GM18498 (cell line): ENCODE data around the gene ANO9.
"Not testable (repeated sequence)": the region's sequence is repeated elsewhere in the genome, so short reads cannot be mapped to it uniquely, and the experiment has no call there.

ENCODE experiments used
- ATAC-seq: cut with Tn5 transposase; IDR thresholded peaks from one replicate; pipeline ENCODE4 v1.9.1; 2021; ENCODE audit warnings: mild to moderate bottlenecking, moderate library complexity; ENCODE audit not compliant: unreplicated experiment

The ANO9 gene

DNA sequence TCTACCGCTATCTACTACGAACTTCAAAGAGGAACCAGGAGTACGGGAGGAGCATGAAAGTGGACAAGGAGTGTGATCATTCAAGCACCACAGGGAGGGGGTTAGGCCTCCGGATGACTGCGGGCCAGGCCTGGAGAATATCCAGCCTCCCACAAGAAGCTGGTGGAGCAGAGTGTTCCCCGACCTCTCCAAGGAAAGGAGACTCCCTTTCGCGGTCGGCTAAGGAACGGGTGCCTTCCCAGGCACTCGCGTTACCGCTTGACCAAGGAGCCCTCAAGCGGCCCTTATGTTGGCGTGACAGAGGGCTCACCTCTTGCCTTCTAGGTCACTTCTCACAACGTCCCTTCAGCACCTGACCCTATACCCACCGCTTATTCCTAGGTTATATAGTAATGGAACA, 52.4 kb downstream of the ANO9 start:
- ATAC-seq: not testable (repeated sequence)

DNA sequence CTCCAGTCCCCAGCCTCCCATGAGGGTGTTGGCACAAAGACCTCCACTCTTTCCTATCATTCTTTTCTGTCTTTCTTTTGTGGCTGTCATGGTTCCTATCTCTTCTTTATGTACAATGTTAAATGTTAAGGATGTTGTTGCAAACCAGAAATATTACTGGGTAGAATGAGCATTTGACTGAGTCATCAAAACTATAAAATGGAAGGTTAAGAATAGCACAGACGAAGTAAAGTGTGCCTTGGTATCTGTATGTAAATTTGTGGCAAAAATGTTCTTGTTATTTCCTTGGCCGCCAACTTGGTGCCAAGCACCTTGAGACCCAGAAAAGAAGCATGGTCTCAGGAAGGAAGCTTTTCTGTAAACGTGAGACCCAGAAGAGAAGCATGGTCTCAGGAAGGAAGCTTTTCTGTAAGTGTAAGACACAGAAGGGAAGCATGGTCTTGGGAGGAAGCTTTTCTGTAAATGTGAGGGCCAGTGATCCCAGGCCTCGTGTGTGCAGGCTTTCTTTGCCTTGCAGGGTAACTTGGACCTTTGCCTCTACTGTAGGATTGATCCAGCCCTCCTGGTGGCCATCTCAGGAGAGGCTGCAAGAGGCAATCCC, 54.5 kb downstream of the ANO9 start:
- ATAC-seq: no peak

DNA sequence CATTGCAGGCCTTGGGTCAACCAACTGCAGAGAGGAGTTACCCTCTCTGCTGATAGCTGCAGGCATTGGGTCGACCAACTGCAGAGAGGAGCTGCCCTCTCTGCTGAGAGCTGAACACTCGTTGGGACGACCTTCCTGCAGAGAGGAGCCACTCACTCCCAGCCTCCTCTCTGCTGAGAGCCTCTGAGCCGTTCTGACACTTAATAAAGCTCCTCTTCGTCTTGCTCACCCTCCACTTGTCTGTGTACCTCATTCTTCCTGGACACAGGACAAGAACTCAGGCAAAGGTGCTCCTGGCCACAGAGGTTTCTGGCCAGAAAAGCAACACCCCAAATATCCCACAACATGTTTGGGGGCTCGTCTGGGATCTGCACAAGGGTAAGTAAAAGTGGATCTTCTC, 55.3 kb downstream of the ANO9 start:
- no peak for ATAC-seq

DNA sequence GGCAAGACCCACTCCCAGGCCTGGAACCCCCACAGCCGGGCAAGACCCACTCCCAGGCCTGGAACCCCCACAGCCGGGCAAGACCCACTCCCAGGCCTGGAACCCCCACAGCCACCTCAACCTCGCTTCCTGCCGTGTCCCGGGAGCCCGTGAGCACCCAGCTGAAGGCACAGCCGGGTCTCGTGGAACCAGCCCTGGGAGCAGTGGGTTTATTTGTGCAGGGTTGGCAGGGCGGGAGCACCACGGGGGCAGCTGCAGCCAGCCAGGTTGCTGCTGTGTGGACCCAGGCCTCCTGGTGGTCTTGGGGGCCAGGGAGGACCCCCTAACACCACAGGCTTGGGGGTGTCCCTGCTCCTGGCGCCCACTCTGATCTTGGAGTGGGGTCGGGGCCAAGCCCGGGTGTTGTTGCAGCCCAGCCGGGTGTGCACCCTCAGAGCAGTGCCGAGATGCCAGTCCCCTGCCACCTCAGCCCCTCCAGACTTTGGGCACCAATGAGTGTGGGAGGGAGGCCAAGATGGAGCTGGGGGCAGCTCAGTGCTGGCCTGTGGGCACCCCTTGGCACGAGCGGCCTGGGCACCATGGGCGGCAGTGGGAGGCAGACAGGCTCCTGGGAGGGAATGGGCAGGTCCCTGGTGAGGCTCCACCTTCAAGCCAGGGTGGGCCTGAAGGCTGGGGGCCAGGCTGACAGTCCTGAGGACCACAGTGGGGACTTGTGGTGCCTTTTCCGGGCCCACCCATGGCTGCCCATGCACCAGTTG, 56.0 kb downstream of the ANO9 start:
- ATAC-seq: no peak

DNA sequence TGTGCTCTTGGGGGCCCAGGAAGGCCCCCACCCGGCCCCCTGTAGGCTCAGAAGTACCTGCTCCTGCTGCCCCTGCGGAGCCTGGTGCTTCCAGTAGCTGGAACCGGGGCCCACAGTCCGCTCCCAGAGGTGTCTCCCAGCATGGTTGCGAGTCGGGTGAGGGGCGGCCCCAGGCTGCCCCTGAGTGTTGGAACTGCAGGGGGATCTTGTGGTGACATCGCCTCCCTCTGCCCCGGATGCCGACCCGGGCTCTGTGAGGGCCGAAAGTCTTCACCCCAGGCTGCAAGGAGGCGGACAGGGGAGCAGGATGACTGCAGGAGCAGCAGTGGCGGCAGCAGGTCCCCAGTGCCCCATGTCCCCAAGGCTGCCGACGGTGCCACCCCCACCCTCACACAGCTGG, 57.3 kb downstream of the ANO9 start:
- ATAC-seq: no peak

DNA sequence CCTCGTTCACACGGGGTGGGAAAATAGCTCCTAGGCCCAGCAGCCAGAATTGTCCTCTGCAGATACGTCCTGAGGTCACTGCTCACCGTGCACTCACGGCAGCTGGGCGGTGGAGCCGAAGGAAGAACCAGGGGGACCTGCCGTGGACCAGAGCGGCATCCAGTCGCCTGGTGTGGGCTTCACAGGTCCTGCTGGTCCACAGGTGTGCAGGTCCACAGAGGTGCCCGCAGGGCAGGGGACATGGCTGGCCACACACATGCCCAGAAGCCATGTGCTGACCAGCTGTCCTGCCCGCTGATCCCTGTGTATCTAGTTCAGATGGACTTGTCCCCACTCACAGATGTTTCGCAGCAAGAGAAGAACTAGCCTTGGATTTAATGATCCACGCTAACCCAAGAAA, 58.4 kb downstream of the ANO9 start:
- no peak for ATAC-seq

DNA sequence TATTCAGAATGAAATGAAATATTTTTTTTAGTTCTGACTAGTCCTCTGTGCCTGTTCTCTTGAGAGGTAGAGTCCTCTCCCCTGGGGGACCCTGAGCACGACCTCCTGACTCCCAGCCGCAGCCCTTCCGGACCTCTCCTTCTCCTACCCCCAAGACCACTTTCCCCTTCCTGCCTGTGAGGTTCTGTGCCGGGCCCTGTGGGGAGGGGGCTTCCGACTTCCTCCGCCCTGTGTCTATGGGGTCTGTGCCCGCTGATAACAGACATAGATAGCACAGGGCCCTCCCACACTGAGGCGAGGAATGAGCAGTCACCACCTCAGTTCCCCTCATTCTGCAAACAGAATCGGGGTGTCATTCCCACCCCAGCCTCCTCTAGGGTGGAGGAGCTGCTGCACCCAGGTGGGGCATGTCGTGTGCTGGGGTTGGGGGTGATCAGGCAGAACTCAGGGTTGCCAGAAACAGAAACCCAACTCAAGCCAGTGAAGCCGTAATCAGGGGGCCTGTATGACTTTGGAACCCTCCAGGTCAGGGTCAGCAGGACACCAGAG, 59.7 kb downstream of the ANO9 start:
- ATAC-seq: no peak

DNA sequence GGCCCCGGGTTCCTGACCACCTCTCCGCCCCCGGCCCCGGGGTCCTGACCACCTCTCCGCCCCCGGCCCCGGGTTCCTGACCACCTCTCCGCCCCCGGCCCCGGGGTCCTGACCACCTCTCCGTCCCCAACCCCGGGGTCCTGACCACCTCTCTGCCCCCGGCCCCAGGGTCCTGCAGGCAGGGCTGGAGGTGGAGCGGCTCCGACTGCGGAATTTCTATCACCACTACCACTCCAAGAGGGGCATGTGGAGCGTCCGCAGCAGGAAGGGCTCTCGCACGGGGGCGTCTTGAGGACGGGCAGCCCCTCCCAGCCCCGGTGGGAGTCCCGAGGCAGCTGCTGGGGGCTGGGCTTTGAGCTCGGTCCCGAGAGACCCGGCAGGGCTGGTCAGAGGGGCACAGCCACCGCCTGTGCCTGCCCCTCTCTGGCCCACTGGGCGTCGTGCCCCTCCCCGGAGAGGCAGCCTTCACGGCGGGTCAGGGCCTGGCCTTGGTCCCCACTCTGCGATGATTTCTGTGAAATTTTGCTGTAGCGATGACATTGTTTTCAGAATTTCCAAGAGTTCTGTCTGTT, 60.2 kb downstream of the ANO9 start:
- no peak for ATAC-seq

DNA sequence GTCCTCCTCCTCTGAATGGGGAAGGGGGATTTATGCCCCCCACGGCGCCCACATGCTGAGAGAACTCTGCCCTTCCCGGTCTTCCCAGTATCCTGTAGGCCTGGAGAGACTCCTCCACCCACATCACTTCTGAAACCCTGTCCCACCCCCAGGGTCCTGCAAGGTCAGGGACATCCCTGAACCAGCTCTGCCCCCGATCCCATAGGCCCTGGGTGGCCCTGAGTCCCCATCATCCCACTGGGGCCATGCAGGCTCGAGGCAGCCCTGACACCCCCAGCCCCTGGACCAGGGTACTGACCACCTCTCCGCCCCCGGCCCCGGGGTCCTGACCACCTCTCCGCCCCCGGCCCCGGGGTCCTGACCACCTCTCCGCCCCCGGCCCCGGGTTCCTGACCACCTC, 60.8 kb downstream of the ANO9 start:
- ATAC-seq: no peak

DNA sequence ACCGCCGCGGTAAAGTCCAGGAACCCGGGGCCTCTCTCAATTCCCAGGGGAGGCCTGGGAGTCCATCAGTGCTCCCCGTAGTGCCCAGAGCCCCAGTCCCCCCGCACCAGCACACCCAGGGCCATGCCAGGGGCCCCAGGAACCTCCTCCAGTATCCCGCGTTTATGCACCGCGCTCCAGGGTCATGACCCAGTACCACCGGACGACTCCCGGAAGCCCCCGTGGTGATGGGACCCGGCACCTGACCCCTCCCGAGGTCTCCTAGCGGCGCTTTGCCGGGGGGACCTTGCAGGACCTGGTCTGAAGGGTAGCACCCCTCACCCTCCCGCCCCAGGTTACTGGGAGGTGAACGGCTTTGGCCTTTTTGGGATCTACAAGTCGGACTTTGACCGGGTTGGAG, 61.3 kb downstream of the ANO9 start:
- ATAC-seq: no peak

DNA sequence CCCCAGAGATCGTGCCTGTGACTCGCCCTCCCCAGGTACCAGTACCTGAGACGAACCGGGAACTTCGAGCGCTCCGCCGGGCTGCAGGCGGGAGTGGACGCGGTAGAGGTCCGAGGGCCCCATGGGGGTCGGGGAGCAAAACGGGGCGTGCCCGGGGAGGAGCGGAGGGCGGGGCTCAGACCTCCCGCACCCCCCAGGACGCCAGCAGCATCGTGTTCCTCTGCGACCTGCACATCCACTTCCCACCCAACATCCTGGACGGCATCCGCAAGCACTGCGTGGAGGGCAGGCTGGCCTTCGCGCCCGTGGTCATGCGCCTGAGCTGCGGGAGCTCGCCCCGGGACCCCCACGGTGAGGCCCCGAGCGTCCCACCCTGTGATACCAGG, 61.7 kb downstream of the ANO9 start:
- ATAC-seq: no peak

DNA sequence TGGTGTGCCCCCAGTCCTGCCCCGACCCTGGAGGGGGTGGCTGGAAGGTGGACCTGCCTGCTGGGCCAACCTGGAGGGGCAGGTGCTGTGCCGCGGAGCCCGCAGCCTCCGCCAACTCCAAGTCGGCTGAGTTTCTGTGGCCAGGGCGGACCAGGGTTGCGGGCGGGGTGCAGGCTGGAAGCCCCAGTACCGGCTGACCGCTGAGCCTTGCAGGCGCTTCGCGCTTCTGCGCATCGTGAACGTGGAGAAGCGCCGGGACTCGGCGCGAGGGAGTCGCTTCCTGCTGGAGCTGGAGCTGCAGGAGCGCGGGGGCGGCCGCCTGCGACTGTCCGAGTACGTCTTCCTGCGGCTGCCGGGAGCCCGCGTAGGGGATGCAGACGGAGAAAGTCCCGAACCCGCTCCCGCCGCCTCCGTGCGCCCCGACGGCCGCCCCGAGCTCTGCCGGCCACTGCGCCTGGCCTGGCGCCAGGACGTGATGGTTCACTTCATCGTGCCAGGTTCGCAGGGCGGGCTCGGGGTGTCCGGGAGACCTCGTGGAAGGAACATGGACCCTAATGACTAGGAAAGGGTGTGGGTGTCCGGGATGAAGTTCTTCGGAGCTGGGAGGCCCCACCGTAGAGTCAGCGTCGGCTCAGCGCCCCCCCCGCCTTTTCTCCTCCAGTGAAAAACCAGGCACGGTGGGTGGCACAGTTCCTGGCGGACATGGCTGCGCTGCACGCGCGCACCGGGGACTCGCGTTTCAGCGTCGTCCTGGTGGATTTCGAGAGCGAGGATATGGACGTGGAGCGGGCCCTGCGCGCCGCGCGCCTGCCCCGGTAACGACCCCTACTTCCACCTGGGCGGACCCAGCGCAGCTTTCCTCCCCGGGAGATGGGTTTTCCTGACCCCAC, 62.4 kb downstream of the ANO9 start:
- ATAC-seq: no peak

DNA sequence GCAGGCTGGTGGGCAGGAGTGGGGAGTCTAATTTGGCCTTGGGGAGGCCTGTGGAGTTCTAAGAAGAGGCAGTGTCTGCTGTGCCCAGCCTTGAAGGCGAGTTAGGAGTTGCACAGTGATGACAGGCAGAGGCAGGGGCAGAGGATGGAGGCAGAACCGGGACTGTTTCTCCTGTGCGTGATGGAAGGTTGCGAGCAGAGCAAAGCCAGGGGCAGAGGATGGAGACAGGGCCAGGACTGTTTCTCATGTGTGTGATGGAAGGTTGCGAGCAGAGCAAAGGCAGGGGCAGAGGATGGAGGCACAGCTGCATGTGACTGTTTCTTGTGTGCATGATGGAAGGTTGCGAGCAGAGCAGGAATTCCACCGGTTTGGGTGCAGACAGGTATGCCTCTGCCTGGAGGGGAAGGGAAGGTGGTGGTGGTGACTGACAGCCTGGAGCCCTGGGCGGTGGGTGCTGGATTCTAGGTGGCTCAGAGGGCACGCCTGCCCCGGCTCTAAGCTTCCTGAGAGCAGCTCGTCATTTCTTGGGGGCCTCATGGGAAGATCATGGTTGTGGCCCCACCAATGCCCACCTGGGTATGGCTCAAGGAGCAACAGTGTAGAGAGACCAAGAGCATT, 63.8 kb downstream of the ANO9 start:
- no peak for ATAC-seq

DNA sequence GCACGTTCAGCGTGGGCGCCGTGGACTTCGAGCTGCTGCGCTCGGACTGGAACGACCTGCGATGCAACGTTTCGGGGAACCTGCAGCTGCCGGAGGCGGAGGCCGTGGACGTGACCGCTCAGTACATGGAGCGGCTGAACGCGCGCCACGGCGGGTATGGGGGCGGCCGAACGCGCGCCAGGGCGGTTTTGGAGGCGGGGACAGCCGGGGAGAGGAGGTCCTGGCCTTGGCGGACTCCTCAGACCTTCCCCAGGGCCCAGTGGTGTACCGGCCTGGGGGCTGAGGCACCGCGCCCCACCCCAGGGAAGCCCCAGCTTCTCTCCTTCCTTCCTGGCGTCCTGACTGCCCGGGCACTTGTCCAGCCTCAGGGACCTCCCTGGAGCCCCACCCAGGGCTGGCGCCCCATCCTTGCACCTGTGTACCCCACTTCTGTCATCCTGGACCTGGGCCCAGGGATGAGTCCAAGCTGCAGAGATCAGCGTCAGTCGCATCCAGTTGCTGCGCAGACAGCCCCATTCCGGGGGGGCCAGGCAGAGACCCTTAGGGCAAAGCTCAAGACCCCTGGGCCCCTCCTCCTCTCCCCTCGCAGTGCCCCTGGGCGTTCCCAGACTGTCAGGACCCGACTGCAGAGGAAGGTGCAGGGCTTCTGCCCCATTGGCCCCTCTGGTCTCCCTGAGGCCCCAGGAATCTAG, 64.5 kb downstream of the ANO9 start:
- no peak for ATAC-seq

DNA sequence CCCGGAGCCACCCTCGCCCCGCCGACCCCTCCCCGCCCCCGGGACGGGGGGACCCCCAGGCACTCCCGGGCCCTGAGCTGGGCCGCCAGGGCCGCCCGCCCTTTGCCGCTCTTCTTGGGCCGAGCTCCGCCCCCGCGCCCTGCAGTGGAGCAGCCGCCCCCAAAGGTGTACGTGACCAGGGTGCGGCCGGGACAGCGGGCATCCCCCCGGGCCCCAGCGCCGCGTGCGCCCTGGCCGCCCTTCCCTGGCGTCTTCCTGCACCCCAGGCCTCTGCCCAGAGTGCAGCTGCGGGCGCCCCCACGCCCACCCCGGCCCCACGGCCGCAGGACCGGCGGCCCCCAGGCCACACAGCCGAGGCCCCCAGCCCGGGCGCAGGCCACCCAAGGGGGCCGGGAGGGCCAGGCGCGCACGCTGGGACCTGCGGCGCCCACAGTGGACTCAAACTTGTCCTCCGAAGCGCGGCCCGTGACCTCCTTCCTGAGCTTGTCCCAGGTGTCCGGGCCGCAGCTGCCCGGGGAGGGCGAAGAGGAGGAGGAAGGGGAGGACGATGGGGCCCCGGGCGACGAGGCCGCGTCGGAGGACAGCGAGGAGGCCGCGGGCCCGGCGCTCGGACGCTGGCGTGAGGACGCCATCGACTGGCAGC, 65.2 kb downstream of the ANO9 start:
- no peak for ATAC-seq

DNA sequence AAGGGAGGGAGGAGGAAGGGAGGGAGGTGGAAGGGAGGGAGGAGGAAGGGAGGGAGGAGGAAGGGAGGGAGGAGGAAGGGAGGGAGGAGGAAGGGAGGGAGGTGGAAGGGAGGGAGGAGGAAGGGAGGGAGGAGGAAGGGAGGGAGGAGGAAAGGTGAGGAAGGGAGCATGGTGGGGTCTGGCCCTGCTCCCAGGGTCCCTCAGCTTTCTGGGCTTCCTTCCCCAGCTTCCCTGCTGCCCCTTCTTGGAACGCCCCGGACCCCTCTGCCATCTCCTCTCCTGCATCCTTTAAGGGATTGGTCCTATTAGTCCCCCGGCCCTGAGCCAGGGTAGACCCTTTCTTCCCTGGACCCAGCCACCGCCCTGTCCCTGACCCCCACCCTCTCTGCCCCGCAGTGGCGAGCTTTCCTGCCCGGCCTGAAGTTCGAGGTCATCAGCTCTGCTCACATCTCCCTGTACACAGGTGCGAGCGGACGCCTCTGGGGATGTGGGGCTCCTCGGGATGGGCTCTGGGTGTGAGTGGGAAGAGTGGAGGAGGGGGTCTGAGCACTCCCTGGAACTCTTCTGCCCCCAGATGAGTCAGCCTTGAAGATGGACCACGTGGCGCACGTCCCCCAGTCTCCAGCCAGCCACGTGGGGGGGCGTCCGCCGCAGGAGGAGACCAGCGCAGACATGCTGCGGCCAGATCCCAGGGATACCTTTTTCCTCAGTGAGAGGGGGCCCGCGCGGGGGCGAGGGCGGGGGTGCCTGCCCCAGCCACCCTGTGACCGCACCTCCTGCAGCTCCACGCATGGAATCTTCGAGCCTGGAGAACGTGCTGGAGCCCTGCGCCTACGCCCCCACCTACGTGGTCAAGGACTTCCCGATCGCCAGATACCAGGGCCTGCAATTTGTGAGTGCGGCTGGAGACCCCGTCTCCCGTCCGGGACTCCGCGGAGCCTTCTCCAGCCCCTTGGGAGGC, 66.5 kb downstream of the ANO9 start:
- no peak for ATAC-seq

DNA sequence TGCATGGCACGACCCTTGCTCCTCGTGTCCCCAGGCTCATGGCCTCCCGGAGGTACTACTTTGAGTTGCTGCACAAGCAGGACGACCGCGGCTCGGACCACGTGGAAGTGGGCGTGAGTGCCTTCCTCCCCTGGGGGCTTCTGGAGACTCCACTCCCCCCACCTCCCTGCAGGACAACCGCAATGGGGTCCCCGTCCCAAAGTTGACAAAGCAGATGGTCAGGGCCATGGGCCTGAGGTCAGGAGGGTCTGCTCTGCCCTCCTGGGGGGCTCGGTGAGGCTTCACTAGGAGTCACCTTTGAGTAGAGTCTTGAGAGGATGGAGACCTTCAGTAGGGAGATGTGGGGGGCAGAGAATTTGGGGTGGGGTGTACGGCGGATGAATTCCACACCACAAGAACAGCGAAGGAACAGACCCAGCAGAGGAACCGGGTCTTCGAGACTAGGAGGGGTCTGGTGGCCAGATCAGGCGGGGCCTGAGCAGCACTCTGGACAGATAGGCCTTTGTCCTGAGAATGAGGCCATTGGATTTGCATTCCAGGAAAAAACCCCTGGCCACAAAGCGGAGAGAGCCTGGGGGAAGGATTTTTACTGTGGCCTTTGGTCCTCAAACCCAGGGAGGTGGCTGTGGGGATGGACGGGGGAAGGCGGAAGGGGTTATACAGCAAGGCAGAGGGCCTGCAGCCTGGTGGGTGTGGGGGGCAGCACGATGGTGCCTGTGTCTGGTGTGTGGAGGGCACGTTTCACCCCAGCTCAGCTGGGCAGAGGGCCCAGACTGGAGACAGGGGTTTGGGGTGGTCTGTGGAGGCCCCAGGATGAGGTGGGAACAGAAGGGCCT, 67.9 kb downstream of the ANO9 start:
- no peak for ATAC-seq
